Neural progenitor cell (in vitro differentiated cells): ENCODE results near the gene PSMD9. TPM values are rescaled to one million over a fixed set of nuclear protein-coding genes. Genes with fewer than 3 reads are reported as not detected.
A peak's percentile ranks its signal among the peaks of the same experiment; 100 is the strongest.

Source experiments
- DNase-seq: peaks from one replicate; pipeline ENCODE4 v3.0.0-alpha.2; 2016; ENCODE audit warnings: low spot score
- H2AFZ ChIP-seq: fragments of 200-600 bp; sonication (generic); replicated peaks from 2 replicates; pipeline ENCODE4 v1.6.1; 2016; ENCODE audit warnings: antibody characterized with exemption
- H3F3A ChIP-seq: fragments of 200-600 bp; sonication (generic); 2 replicates; pipeline ENCODE4 v1.6.1; 2016; ENCODE audit warnings: antibody characterized with exemption, low read depth
- H3K27ac ChIP-seq: fragments of 200-600 bp; sonication (generic); 2 replicates; pipeline ENCODE4 v1.5.1; 2016; ENCODE audit warnings: mild to moderate bottlenecking
- H3K27me3 ChIP-seq: fragments of 200-600 bp; sonication (generic); 2 replicates; pipeline ENCODE4 v1.6.1; 2016; ENCODE audit warnings: mild to moderate bottlenecking, moderate library complexity
- H3K36me3 ChIP-seq: fragments of 200-600 bp; sonication (generic); 2 replicates; pipeline ENCODE4 v1.5.1; 2016
- H3K4me1 ChIP-seq: fragments of 200-600 bp; sonication (generic); 2 replicates; pipeline ENCODE4 v1.6.1; 2016; ENCODE audit warnings: mixed run types
- H3K4me2 ChIP-seq: fragments of 200-600 bp; sonication (generic); 2 replicates; pipeline ENCODE4 v1.6.1; 2016
- H3K4me3 ChIP-seq: fragments of 200-600 bp; sonication (generic); 2 replicates; pipeline ENCODE4 v1.5.1; 2016
- H3K79me2 ChIP-seq: fragments of 200-600 bp; sonication (generic); 2 replicates; pipeline ENCODE4 v1.6.1; 2016; ENCODE audit warnings: low read depth
- H3K9ac ChIP-seq: fragments of 200-600 bp; sonication (generic); 2 replicates; pipeline ENCODE4 v1.6.1; 2016
- H3K9me3 ChIP-seq: fragments of 200-600 bp; sonication (generic); 2 replicates; pipeline ENCODE4 v1.5.1; 2016; ENCODE audit warnings: low read depth
- H4K20me1 ChIP-seq: fragments of 200-600 bp; sonication (generic); 2 replicates; pipeline ENCODE4 v1.6.1; 2016; ENCODE audit warnings: low read depth
- H3K27ac Mint-ChIP-seq: 3 replicates; pipeline ENCODE4 v1.8.0; 2021; ENCODE audit warnings: mixed read lengths
- H3K27me3 Mint-ChIP-seq: 2 replicates; pipeline ENCODE4 v1.8.0; 2022; ENCODE audit warnings: low read depth, mild to moderate bottlenecking, inconsistent platforms, moderate library complexity, mixed read lengths; ENCODE audit not compliant: insufficient read depth
- H3K36me3 Mint-ChIP-seq: 3 replicates; pipeline ENCODE4 v1.8.0; 2021; ENCODE audit warnings: mixed read lengths
- H3K4me1 Mint-ChIP-seq: 3 replicates; pipeline ENCODE4 v1.8.0; 2021; ENCODE audit warnings: mixed read lengths
- H3K4me3 Mint-ChIP-seq: 3 replicates; pipeline ENCODE4 v1.8.0; 2021; ENCODE audit warnings: mild to moderate bottlenecking, moderate library complexity, mixed read lengths
- H3K9me3 Mint-ChIP-seq: 3 replicates; pipeline ENCODE4 v1.8.0; 2020; ENCODE audit warnings: mixed read lengths
- EZH2 ChIP-seq: fragments of 200-600 bp; sonication (generic); IDR thresholded peaks from 2 replicates; pipeline ENCODE4 v1.6.1; 2017; ENCODE audit warnings: antibody characterized with exemption, mild to moderate bottlenecking, moderate library complexity
- EZH2phosphoT487 ChIP-seq: fragments of 200-600 bp; sonication (generic); IDR thresholded peaks from 2 replicates; pipeline ENCODE4 v1.6.1; 2017; ENCODE audit warnings: antibody characterized with exemption
- total RNA-seq: library from RNA; depleted of rRNA; stranded (reverse); fragments of >200 nt; gene quantifications from 2 replicates; pipeline ENCODE4 v1.2.3, GENCODE V29; 2015; ENCODE audit warnings: low replicate concordance
- TF ChIP-seq, protein P1 (sequence below): fragments of 200-600 bp; sonication (generic); IDR thresholded peaks from 2 replicates; pipeline ENCODE4 v1.5.1; 2017; ENCODE audit warnings: antibody characterized with exemption, mild to moderate bottlenecking

Gene PSMD9
- total RNA-seq, 1 donor from 2014 or later: 60.9 TPM

DNA sequence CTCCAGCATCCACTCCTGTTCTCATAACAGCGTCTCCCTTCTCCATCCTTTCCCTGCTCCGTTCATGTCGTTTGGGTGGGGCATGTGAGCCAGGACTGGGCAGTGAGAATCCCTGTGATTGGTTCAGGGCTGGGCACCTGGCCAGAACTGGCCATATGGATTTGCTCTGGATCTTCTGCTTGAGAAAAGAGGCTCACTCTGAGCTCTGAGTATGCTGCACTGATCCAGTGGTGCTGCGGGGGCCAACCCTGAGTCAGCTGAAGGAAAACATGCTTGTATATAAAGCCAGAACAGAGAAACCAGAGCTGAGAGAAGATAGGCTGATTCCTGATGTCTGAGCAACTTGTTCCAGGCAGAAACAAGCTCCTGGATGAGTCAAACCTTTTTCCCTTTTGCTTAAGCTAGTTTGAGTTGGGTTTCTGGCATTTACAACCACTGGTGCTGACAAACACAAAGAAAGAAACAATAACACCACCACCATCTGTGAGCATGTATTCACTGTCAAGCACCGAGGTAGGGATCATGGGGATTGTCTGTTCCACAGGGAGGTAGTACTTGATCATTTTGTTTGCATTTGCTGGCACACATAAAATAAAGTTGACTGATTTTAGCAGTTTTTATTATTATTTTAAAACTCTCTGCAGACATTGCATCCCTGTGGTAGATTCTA, 15.9 kb upstream of the PSMD9 start:
- Histone ChIP-seq H3K4me3 (no peak overlapping the region), H3K27me3 (no peaks in the 10 kb centered on the region), H3K9ac (no peak overlapping the region), H4K20me1 (no peaks in the 10 kb centered on the region), H3K9me3 (no peaks in the 10 kb centered on the region), H3K27ac (no peak overlapping the region), H3F3A (no peaks in the 10 kb centered on the region), H3K36me3 (no peaks in the 10 kb centered on the region), H3K4me1 (no peaks in the 10 kb centered on the region), H3K79me2 (no peaks in the 10 kb centered on the region), H3K4me2 (no peak overlapping the region), H2AFZ (no peak overlapping the region)
- no peak for DNase-seq
- Mint-ChIP-seq H3K4me1 (peaks cover 2% of the 10 kb centered on the region), H3K27ac (no peak overlapping the region), H3K9me3 (no peaks in the 10 kb centered on the region), H3K27me3 (peaks cover 9% of the 10 kb centered on the region), H3K36me3 (no peaks in the 10 kb centered on the region), H3K4me3 (no peak overlapping the region)
- TF ChIP-seq EZH2 (no peak), EZH2phosphoT487 (no peak)
- TF ChIP-seq, protein P1, sequence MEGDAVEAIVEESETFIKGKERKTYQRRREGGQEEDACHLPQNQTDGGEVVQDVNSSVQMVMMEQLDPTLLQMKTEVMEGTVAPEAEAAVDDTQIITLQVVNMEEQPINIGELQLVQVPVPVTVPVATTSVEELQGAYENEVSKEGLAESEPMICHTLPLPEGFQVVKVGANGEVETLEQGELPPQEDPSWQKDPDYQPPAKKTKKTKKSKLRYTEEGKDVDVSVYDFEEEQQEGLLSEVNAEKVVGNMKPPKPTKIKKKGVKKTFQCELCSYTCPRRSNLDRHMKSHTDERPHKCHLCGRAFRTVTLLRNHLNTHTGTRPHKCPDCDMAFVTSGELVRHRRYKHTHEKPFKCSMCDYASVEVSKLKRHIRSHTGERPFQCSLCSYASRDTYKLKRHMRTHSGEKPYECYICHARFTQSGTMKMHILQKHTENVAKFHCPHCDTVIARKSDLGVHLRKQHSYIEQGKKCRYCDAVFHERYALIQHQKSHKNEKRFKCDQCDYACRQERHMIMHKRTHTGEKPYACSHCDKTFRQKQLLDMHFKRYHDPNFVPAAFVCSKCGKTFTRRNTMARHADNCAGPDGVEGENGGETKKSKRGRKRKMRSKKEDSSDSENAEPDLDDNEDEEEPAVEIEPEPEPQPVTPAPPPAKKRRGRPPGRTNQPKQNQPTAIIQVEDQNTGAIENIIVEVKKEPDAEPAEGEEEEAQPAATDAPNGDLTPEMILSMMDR: no peak

- H3K9me3 ChIP-seq: no peaks in the 10 kb centered on the region
- no peaks in the 10 kb centered on the region for H3K79me2 ChIP-seq
- no peaks in the 10 kb centered on the region for H3K4me1 ChIP-seq
- no peaks in the 10 kb centered on the region for H3K36me3 Mint-ChIP-seq
- H3K36me3 ChIP-seq: no peaks in the 10 kb centered on the region
- peaks cover 9% of the 10 kb centered on the region for H3K27me3 Mint-ChIP-seq
- H4K20me1 ChIP-seq: no peaks in the 10 kb centered on the region
- no peak overlapping the region for H3K9ac ChIP-seq
- no peaks in the 10 kb centered on the region for H3K9me3 Mint-ChIP-seq
- TF ChIP-seq EZH2: no peak
- TF ChIP-seq, protein P1: no peak
- TF ChIP-seq EZH2phosphoT487: no peak
- H3K4me2 ChIP-seq: no peak overlapping the region
- no peak overlapping the region for H2AFZ ChIP-seq
- H3F3A ChIP-seq: no peaks in the 10 kb centered on the region
- H3K4me1 Mint-ChIP-seq: peaks cover 2% of the 10 kb centered on the region
- no peak overlapping the region for H3K27ac ChIP-seq
- H3K4me3 ChIP-seq: no peak overlapping the region
- no peaks in the 10 kb centered on the region for H3K27me3 ChIP-seq
- H3K27ac Mint-ChIP-seq: no peak overlapping the region
- no peak overlapping the region for H3K4me3 Mint-ChIP-seq
- no peak for DNase-seq
Measured at GRCh38 chr12:121873216-121873569, 15.4 kb upstream of the PSMD9 start.

- Histone ChIP-seq H3K4me2 (no peak overlapping the region), H3K4me1 (no peaks in the 10 kb centered on the region), H3K36me3 (no peaks in the 10 kb centered on the region), H3K79me2 (no peaks in the 10 kb centered on the region), H3K4me3 (no peak overlapping the region), H3K27ac (no peak overlapping the region), H4K20me1 (no peaks in the 10 kb centered on the region), H3K9me3 (no peaks in the 10 kb centered on the region), H2AFZ (no peak overlapping the region), H3F3A (no peaks in the 10 kb centered on the region), H3K27me3 (no peaks in the 10 kb centered on the region), H3K9ac (no peak overlapping the region)
- Mint-ChIP-seq H3K36me3 (no peaks in the 10 kb centered on the region), H3K27me3 (peaks cover 9% of the 10 kb centered on the region), H3K9me3 (no peaks in the 10 kb centered on the region), H3K4me3 (no peak overlapping the region), H3K27ac (peak overlapping the region; percentile 30), H3K4me1 (peaks cover 2% of the 10 kb centered on the region)
- TF ChIP-seq EZH2 (no peak), EZH2phosphoT487 (no peak)
- TF ChIP-seq, protein P1: no peak
- no peak for DNase-seq
Measured at GRCh38 chr12:121874071-121874470, 14.5 kb upstream of the PSMD9 start.
